ENCODE data around the gene MMP11. TPM values are rescaled to one million over a fixed set of nuclear protein-coding genes. Genes with fewer than 3 reads are reported as not detected.
"Not testable (repeated sequence)": the region's sequence is repeated elsewhere in the genome, so short reads cannot be mapped to it uniquely, and the experiment has no call there.

The MMP11 gene
- total RNA-seq (1 to 10 TPM; 1.6 to 5.3 (median 2.5) TPM), total RNA-seq (0.08 to 3.9 (median 1.6) reads per million in 29 experiments)
- 1.8 TPM for total RNA-seq (2013)

DNA sequence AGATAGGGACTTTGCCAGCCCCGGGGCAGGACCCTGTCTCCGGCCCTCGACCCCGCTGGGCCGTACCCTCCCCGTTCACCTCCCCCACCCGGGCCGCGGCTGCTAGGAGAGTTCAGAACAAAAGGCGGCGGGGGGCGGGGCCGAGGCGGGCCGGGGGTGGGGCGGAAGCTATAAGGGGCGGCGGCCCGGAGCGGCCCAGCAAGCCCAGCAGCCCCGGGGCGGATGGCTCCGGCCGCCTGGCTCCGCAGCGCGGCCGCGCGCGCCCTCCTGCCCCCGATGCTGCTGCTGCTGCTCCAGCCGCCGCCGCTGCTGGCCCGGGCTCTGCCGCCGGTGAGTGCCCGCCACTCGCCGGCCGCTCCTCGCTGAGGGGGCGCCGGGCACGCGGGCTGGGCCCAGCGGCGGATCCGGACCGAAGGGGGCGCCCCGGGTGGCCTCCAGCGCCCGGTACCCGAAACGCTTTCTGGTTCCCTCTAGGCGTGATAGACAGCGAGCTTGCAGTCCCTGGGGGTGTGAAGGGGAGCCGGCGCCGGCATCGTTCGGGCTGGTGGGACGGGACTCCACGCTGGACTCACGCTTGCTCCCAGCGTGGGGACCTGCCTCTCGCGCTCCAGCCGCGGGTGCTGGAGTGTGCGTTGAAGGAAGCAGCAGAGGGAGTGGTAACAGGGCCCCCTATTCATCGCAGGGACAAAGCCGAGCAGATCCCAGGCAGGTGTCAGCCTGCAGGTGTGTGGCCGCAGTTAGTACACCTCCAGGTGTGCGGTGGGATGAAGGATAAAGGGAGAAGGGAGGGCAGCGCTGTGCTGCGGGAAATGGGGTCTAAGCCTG, at the start of gene MMP11:
MMP11 (plus strand) TSS at position 201 of the 825 bp plus-strand sequence; CDS start at position 223, 22 bp downstream.
- Mint-ChIP-seq H3K27me3 (no peaks in the 10 kb centered on the region), H3K27ac (no peak within 1 kb of the TSS), H3K9me3 (no peaks in the 10 kb centered on the region), H3K4me1 (peaks cover 18 to 31% (median 31%) of the 10 kb centered on the region in 3 donors), H3K36me3 (no peaks in the 10 kb centered on the region), H3K4me3 (peak within 1 kb of the TSS; percentile 61 to 64 (median 64))
- Histone ChIP-seq H3K27me3 (replicated peaks in 1 of 2; ENCODE audit: control insufficient read depth in 2 of 2, extremely low read depth in 1 of 2, insufficient read depth in 2 of 2, low read length in 1 of 2) (peaks cover 0 to 17% of the 10 kb centered on the region in 2 experiments), H3K9me3 (no peaks in the 10 kb centered on the region), H3K4me3 (ENCODE audit: control insufficient read depth in 1 of 2, extremely low read depth in 1 of 2, low read length in 1 of 2) (peak within 1 kb of the TSS; percentile 37 to 40), H3K36me3 (ENCODE audit: control insufficient read depth in 2 of 2, extremely low read depth in 1 of 2, insufficient read depth in 1 of 2, low read length in 1 of 2) (no peaks in the 10 kb centered on the region), H3K4me1 (ENCODE audit: control insufficient read depth in 1 of 2, extremely low read depth in 1 of 2, insufficient read depth in 2 of 2, low read length in 2 of 2) (peaks cover 11 to 39% of the 10 kb centered on the region in 2 experiments), H3K27ac (ENCODE audit: low read length) (no peak within 1 kb of the TSS)
- 12% methylated on average over 69 of the region's 79 CpGs for WGBS (ENCODE audit: insufficient coverage)
- ATAC-seq (replicated peaks in 1 of 4): peak; percentile 68 to 80 (median 71)
- POLR2A ChIA-PET: no interaction called here
- peak in 26 of 35 experiments; percentile 25 to 68 (median 46) for DNase-seq
- CTCF ChIA-PET: no interaction called here

DNA sequence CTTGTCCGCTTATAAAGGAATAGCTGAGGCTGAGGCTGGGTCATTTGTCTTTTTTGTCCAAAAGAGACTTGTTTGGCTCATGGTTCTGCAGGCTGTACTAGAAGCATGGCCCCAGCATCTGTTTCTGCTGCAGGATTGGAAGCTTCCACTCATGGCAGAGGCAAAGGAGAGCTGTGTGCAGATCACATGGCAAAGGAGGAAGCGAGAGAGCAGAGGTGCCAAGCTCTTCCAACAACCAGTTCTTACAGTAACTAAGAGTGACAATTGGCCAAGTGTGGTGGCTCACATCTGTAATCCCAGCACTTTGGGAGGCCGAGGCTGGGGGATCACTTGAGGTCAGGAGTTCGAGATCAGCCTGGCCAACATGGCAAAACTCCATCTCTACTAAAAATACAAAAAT, 44.5 kb upstream of the MMP11 start:
- H3K4me3 ChIP-seq (ENCODE audit: control insufficient read depth in 1 of 2, extremely low read depth in 1 of 2, low read length in 1 of 2); H3K9me3 Mint-ChIP-seq; H3K27ac Mint-ChIP-seq; DNase-seq; CTCF ChIA-PET; H3K9me3 ChIP-seq; H3K27ac ChIP-seq (ENCODE audit: low read length); H3K4me1 Mint-ChIP-seq; POLR2A ChIA-PET; H3K27me3 Mint-ChIP-seq; ATAC-seq (replicated peaks in 1 of 4); H3K4me3 Mint-ChIP-seq; H3K36me3 ChIP-seq (ENCODE audit: control insufficient read depth in 2 of 2, extremely low read depth in 1 of 2, insufficient read depth in 1 of 2, low read length in 1 of 2); H3K36me3 Mint-ChIP-seq; H3K4me1 ChIP-seq (ENCODE audit: control insufficient read depth in 1 of 2, extremely low read depth in 1 of 2, insufficient read depth in 2 of 2, low read length in 2 of 2): not testable (repeated sequence)
- 80% methylated on average over 1 of the region's 4 CpGs for WGBS (ENCODE audit: insufficient coverage)
- H3K27me3 ChIP-seq (replicated peaks in 1 of 2; ENCODE audit: control insufficient read depth in 2 of 2, extremely low read depth in 1 of 2, insufficient read depth in 2 of 2, low read length in 1 of 2): peaks cover 0 to 15% of the 10 kb centered on the region in 2 experiments

- H3K27me3 ChIP-seq (replicated peaks in 1 of 2; ENCODE audit: control insufficient read depth in 2 of 2, extremely low read depth in 1 of 2, insufficient read depth in 2 of 2, low read length in 1 of 2): peaks cover 0 to 4% of the 10 kb centered on the region in 2 experiments
- Mint-ChIP-seq H3K9me3 (no peaks in the 10 kb centered on the region), H3K27ac (no peak overlapping the region), H3K36me3 (no peaks in the 10 kb centered on the region), H3K4me1 (no peaks in the 10 kb centered on the region), H3K4me3 (no peak overlapping the region), H3K27me3 (no peaks in the 10 kb centered on the region)
- H3K27ac ChIP-seq (ENCODE audit: low read length): no peak overlapping the region
- no peak for ATAC-seq (replicated peaks in 1 of 4)
- no peaks in the 10 kb centered on the region for H3K9me3 ChIP-seq
- no peaks in the 10 kb centered on the region for H3K4me1 ChIP-seq (ENCODE audit: control insufficient read depth in 1 of 2, extremely low read depth in 1 of 2, insufficient read depth in 2 of 2, low read length in 2 of 2)
- POLR2A ChIA-PET: no interaction called here
- CTCF ChIA-PET: no interaction called here
- no peak for DNase-seq
- no peaks in the 10 kb centered on the region for H3K36me3 ChIP-seq (ENCODE audit: control insufficient read depth in 2 of 2, extremely low read depth in 1 of 2, insufficient read depth in 1 of 2, low read length in 1 of 2)
- H3K4me3 ChIP-seq (ENCODE audit: control insufficient read depth in 1 of 2, extremely low read depth in 1 of 2, low read length in 1 of 2): no peak overlapping the region
These were observed 35.0 kb upstream of the MMP11 start for GRCh38 chr22:23737696-23738095.

DNA sequence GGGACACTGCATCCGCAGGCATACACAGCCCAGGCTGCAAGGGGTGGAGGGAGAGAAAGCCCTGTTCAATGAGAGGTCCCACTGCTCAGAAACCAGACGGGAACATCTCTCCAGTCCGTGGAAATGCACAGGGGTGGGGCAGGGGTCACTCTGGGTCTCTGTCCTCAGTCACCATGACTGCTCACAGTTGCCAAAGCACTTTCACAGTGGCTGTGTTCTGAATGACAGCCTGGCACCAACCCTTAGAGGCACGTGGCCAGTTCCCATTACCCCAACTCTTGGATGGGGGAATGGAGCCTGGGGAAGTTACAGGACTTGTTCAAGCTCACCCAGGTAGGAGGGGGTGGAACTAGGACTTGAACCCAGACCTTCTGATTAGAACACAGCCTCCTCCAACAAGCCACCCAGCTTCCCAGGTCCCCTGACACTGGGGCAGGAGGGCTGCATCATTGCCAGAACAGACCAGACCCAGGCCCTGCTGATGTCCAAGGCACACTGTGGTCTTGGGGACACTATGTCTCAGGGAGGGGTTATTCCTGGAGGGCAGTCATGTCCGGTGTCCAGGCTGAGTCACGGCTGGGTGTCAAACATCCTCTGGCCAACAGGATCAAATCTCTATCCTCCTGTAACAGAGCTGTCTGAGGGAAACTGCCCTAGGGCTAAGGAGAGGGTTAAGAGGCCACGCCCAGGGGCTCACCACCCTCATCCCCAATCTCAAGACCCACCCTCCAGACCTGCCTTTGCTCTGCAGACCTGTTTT, 30.0 kb upstream of the MMP11 start:
- Mint-ChIP-seq H3K4me3 (no peak overlapping the region), H3K27ac (no peak overlapping the region), H3K4me1 (no peaks in the 10 kb centered on the region), H3K27me3 (no peaks in the 10 kb centered on the region), H3K9me3 (peaks cover 0 to 11% (median 6%) of the 10 kb centered on the region in 3 donors), H3K36me3 (peaks cover 22% of the 10 kb centered on the region)
- H3K27me3 ChIP-seq (replicated peaks in 1 of 2; ENCODE audit: control insufficient read depth in 2 of 2, extremely low read depth in 1 of 2, insufficient read depth in 2 of 2, low read length in 1 of 2): no peaks in the 10 kb centered on the region
- peaks cover 4 to 17% of the 10 kb centered on the region in 2 donors for H3K36me3 ChIP-seq (ENCODE audit: control insufficient read depth in 2 of 2, extremely low read depth in 1 of 2, insufficient read depth in 1 of 2, low read length in 1 of 2)
- no peaks in the 10 kb centered on the region for H3K9me3 ChIP-seq
- H3K4me3 ChIP-seq (ENCODE audit: control insufficient read depth in 1 of 2, extremely low read depth in 1 of 2, low read length in 1 of 2): no peak overlapping the region
- no peak overlapping the region for H3K27ac ChIP-seq (ENCODE audit: low read length)
- 82% methylated on average over 3 of the region's 7 CpGs for WGBS (ENCODE audit: insufficient coverage)
- POLR2A ChIA-PET: no interaction called here
- ATAC-seq (replicated peaks in 1 of 4): no peak
- CTCF ChIA-PET: no interaction called here
- no peaks in the 10 kb centered on the region for H3K4me1 ChIP-seq (ENCODE audit: control insufficient read depth in 1 of 2, extremely low read depth in 1 of 2, insufficient read depth in 2 of 2, low read length in 2 of 2)
- no peak for DNase-seq

DNA sequence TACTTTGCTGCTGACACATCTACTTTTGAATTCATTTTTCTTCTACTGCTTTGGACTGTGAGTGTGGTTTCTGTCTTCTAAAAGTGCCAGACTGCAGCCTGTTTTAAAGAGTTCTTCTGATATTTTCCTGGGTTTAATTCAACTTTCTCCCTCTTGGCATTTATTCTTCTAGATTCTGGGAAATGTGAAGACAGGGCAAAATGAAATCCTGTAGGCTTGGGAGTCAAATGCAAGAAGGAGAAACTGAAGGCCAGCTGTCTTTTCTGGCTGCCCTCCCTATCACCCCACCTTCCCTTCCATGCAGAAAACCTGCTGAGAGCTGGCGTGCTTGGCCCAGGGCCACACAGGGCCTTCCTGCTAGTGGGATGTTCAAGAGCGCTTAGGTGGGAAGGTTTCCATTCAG, 29.3 kb upstream of the MMP11 start:
- H3K4me3 ChIP-seq (ENCODE audit: control insufficient read depth in 1 of 2, extremely low read depth in 1 of 2, low read length in 1 of 2): no peak overlapping the region
- POLR2A ChIA-PET: no interaction called here
- CTCF ChIA-PET: no interaction called here
- H3K27me3 ChIP-seq (replicated peaks in 1 of 2; ENCODE audit: control insufficient read depth in 2 of 2, extremely low read depth in 1 of 2, insufficient read depth in 2 of 2, low read length in 1 of 2): no peaks in the 10 kb centered on the region
- no CpG with 5 or more reads among the region's 2 CpGs for WGBS (ENCODE audit: insufficient coverage)
- Mint-ChIP-seq H3K27ac (no peak overlapping the region), H3K4me1 (no peaks in the 10 kb centered on the region), H3K27me3 (no peaks in the 10 kb centered on the region), H3K36me3 (peaks cover 22% of the 10 kb centered on the region), H3K4me3 (no peak overlapping the region), H3K9me3 (peaks cover 0 to 11% (median 6%) of the 10 kb centered on the region in 3 donors)
- no peak for ATAC-seq (replicated peaks in 1 of 4)
- H3K36me3 ChIP-seq (ENCODE audit: control insufficient read depth in 2 of 2, extremely low read depth in 1 of 2, insufficient read depth in 1 of 2, low read length in 1 of 2): peaks cover 4 to 17% of the 10 kb centered on the region in 2 donors
- H3K4me1 ChIP-seq (ENCODE audit: control insufficient read depth in 1 of 2, extremely low read depth in 1 of 2, insufficient read depth in 2 of 2, low read length in 2 of 2): no peaks in the 10 kb centered on the region
- H3K9me3 ChIP-seq: no peaks in the 10 kb centered on the region
- no peak overlapping the region for H3K27ac ChIP-seq (ENCODE audit: low read length)
- DNase-seq: no peak

- no peaks in the 10 kb centered on the region for H3K27me3 ChIP-seq (replicated peaks in 1 of 2; ENCODE audit: control insufficient read depth in 2 of 2, extremely low read depth in 1 of 2, insufficient read depth in 2 of 2, low read length in 1 of 2)
- no peak for DNase-seq
- peaks cover 22% of the 10 kb centered on the region for H3K36me3 Mint-ChIP-seq
- H3K4me1 Mint-ChIP-seq: no peaks in the 10 kb centered on the region
- no peak overlapping the region for H3K4me3 ChIP-seq (ENCODE audit: control insufficient read depth in 1 of 2, extremely low read depth in 1 of 2, low read length in 1 of 2)
- peaks cover 0 to 11% (median 6%) of the 10 kb centered on the region in 3 donors for H3K9me3 Mint-ChIP-seq
- POLR2A ChIA-PET: no interaction called here
- H3K4me1 ChIP-seq (ENCODE audit: control insufficient read depth in 1 of 2, extremely low read depth in 1 of 2, insufficient read depth in 2 of 2, low read length in 2 of 2): no peaks in the 10 kb centered on the region
- no peak overlapping the region for H3K27ac Mint-ChIP-seq
- CTCF ChIA-PET: no interaction called here
- no peaks in the 10 kb centered on the region for H3K9me3 ChIP-seq
- WGBS (ENCODE audit: insufficient coverage): over 99% methylated on average over 10 of the region's 13 CpGs
- H3K27ac ChIP-seq (ENCODE audit: low read length): no peak overlapping the region
- H3K36me3 ChIP-seq (ENCODE audit: control insufficient read depth in 2 of 2, extremely low read depth in 1 of 2, insufficient read depth in 1 of 2, low read length in 1 of 2): peaks cover 4 to 17% of the 10 kb centered on the region in 2 donors
- no peaks in the 10 kb centered on the region for H3K27me3 Mint-ChIP-seq
- no peak for ATAC-seq (replicated peaks in 1 of 4)
- H3K4me3 Mint-ChIP-seq: no peak overlapping the region
These were observed 28.6 kb upstream of the MMP11 start for GRCh38 chr22:23744001-23744400.
